D341Med (cell line): ENCODE data around the gene OR51E1.

Source experiments
- DNase-seq: peaks from one replicate; pipeline ENCODE4 v3.0.0; 2012; ENCODE audit warnings: low spot score

OR51E1 gene

GRCh38 chr11:4643682-4644081, at the start of gene OR51E1:
Gene OR51E1 (plus strand): TSS chr11:4643982. CDS start chr11:4652527, 8,545 bp downstream.
- DNase-seq: no peak

DNA sequence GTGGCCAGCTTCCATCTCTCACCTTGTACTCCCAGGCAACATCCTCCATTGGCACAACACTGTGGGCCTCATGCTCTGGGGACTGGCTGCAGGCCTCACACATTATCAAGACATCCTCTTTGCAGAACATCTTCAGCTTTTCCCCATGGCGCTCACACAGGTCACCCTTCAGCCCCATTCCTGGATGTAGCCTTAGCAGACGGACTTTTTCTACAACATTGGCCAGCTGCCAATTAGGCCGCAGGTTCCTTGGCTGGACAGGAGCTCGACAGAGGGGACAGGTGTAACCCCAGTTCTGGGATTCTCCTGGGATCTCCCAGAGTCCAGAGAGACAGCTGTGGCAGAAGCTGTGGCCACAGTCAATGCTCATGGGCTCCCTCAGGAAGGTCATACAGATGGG, 38.7 kb upstream of the OR51E1 start:
- no peak for DNase-seq

DNA sequence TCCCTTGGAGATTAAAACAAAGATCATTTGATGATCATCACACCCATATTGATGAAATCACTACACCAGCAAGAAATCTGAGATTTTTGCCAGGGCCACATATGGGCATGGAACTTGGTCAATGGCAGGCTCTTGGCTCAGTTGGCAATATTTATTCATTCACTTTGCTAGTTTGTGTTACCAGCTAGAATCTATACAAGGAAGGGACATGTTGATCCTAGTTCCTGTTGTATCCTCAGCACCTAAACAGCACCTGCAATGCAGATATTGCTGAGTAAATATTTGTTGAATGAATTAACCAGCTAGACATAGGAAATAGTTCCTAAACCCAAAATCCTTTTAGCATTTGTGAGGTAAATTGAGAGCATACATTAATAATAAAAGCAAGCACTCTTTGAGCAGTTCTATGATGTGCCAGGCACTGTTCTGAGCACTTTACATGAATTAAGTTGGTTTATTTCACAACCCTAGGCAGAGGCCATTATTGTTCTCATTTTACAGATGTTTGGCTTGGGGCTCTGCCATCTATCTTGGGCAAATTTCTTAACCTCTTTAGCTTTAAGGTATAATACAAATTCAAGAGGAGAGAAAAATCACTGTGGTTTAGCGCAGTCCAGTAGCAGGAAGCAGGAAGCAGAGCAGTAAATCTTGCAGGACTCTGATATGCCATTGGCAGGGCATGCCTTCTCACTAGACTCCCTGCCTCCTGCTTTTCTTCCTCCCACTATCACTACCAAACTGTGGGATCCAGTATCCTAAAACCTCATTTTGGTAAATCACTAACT, 37.4 kb upstream of the OR51E1 start:
- DNase-seq: no peak

GRCh38 chr11:4607096-4607495, 36.7 kb upstream of the OR51E1 start:
- no peak for DNase-seq

DNA sequence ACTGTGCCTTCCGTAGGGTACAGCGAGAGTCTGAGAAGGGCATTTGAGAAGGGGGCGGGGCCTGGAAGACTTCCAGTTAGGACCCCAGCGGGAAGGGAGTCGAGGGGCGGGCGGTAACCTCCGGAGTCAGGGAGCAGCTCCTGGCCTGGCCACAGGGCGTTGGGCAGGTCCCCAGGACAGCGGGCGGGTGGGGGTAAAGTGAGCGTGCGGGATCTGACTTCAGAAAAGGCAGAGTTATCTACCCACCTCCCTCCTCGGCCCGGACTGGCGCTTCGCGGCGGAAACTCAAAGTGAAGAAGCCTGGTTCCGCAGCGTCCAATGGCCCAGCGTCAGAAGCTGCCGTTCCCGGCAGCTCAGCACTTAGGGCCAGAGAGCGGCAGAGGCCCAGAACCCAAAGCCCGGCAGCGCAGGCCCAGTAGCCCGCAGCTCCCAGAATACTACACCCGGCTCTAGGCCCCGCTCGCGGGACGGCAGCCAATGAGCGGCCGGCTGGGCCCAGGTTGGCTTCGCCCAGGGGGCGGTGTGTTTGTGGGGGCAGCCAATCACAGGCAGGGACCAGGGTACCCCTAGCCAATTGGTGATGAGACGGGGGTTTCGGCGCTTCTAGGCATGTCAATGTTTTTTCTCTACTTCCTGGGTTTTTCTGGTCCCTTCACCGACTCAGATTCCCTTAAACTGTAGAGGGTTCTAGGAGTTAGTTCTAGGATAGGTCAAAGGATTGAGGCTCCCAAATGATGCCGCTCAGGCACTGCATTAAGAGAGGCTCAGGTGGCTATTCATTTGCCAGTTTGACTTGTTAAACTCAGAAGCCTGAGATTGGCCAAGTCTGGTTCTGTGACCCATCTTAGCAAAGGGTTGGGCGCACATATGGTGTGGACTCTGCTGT, 35.8 kb upstream of the OR51E1 start, which contains the start of gene TRIM68:
TRIM68 (minus strand) TSS at position 451 of the 886 bp plus-strand sequence. CDS start 2,727 bp downstream, outside the sequence.
- peak; percentile 91 for DNase-seq

DNA sequence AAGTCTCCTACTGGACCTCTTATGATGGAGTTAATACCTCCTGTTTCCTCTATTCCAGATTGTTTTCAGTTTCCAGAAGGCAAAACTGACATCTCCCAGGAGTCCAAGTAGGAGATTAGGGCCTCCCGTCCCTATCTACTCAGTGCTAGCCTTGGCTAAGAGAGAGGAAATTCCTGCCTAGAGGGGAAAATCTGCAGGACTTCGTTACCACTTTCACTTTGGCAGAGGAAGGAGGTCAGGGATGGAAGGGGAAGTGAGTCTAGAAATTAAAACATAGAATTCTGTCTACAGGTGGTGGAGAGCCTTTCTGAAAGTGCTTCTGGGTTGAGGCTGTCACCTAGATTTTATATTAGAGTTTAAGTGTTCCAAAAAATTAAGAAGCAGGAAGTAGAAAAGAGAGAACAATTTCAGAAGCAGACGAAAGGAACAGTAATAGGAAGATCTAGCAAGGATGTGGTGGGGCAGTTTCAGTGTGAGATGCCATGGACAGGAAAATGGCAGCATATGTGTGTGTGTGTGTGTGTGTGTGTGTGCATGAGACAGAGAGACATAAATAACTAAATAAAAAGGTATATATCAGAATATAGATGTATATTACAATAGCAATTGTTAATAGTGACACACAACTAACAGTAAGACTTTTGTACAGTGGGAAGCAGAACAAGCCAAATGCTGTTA, 33.4 kb upstream of the OR51E1 start:
- no peak for DNase-seq

GRCh38 chr11:4611986-4612385, 31.8 kb upstream of the OR51E1 start:
- no peak for DNase-seq

GRCh38 chr11:4615856-4616444, 27.8 kb upstream of the OR51E1 start:
- DNase-seq: no peak

- DNase-seq: no peak
Measured at GRCh38 chr11:4619514-4619913, 24.3 kb upstream of the OR51E1 start.

- DNase-seq: peak; percentile 42
Measured at GRCh38 chr11:4626207-4627099, 17.3 kb upstream of the OR51E1 start.

DNA sequence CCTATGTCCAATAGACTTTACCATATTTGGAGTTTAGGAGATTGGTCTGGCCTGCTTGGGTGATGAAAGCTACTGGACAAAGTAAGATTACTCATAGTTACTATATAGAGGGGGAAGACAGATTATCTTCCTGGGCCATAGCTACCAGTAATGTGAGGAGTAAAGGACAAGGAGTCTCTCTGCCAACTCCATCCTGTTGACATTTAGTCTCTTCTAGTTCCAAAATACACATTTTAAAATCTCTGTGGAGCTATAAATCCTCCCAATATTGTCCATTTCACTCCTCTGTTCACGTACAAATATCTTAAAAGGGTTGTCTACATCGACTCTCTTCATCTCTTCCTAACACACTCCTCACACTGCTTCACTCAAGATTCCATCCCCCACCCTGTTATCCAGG, 7.6 kb upstream of the OR51E1 start:
- no peak for DNase-seq

GRCh38 chr11:4636962-4637661, 6.7 kb upstream of the OR51E1 start, which contains the start of gene OR51D1:
Gene OR51D1 (plus strand): TSS chr11:4637477. CDS start chr11:4639791, 2,314 bp downstream.
- DNase-seq: peak; percentile 77

DNA sequence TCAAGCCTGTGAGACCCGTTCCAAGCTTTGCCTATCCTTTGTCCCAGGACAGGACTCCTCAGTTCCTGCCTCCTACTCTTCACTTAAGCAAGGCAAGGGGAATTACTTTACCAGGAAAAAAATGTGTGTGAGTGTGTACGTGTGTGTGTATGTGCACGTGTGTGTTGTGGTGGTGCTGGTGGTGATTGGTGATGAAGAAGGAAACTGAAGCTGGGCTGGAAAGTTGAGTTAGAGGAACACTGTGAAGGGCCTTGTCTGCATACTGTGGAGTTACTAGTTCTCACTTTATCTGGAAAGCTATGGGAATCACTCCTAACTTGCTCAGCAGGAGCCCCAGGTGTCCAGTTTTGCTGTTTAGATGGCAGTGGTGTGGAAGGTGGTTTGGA, 6.1 kb upstream of the OR51E1 start:
- DNase-seq: no peak

DNA sequence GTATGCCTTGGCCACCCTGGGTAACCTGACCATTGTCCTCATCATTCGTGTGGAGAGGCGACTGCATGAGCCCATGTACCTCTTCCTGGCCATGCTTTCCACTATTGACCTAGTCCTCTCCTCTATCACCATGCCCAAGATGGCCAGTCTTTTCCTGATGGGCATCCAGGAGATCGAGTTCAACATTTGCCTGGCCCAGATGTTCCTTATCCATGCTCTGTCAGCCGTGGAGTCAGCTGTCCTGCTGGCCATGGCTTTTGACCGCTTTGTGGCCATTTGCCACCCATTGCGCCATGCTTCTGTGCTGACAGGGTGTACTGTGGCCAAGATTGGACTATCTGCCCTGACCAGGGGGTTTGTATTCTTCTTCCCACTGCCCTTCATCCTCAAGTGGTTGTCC, 3.9 kb upstream of the OR51E1 start:
- DNase-seq: no peak

DNA sequence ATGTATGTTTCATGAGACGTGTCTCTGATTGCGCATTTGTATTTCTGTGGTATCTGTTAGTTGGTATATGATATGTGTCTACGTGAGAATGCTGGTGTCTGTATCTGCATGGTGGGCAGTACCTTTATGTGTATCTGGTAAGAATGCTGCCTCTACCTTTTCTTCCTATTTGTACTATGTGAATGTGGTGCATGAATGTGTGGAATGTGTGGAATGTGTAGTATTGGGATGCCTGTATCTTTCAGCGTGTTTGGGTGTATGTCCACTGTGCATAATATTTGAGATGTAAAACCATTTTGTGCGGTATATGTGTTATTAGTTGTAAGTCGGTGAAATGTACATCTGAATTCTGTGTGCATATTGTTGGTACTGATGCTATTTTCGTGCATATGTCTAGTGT, 2.3 kb upstream of the OR51E1 start:
- no peak for DNase-seq

DNA sequence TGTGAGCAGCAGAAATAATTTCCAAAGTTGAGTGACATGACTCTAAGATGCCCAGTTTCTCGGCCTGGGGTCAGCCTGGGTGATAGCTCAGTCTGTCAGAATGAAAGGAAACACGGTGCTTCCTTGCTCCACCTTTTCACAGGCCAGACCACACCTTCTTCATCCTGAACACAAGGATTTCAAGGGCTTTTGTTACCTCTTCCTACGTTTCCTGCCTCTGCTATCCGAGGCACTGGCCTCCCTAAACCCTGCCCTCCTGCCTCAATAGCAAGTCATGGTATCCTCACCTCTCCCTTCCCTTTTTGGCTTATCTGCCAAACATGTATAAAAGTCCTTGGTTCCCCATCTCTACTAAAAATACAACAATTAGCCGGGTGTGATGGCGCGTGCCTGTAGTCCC, 1.7 kb upstream of the OR51E1 start:
- DNase-seq: no peak

DNA sequence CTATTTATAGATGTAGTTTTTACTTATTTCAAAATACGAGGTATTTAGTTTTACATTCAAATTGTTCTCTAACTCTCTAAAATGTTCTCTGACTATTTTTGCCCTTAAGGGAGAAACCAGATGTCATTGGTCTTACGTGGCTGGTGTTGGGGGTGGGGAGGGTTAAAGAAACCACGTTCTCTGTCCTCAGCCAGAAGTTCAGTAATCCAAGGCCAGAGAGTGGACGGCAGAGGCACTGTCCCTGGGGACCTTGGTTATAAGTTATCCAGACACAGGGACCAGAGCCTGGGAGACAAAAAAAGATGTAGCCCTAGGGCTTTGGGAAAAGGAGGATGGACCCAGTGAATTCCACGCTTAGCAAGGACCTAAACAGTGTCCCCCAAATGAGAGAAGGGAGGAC, 706 bp upstream of the OR51E1 start:
- DNase-seq: no peak

- DNase-seq: no peak
Measured at GRCh38 chr11:4644233-4644632, 451 bp downstream of the OR51E1 start.

DNA sequence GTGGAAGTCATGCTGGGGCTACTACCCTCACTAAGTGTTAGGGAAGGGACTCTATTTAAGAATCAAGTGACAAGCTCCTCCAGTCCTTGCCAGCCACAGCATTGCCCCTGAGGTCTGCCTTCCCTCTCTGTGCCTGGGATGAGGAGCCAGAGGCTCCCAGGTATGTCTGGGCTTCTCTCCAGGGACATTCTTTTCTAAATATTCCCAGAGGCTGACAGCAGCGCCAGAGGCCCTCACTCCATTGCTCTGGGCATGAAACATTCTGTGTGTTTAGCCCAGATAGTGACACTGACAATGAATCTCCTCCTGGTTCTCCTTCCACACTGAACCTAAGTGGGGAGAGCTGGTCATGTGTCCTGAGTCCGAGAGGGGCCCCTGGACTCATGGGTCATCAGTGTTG, 2.2 kb downstream of the OR51E1 start:
- no peak for DNase-seq

- DNase-seq: no peak
Measured at GRCh38 chr11:4647766-4648165, 4.0 kb downstream of the OR51E1 start.
